DMS53 treated with DMSO at 0.1 percent for 48 hours (cell line): ENCODE results near the gene IL24.

Source experiments
- DNase-seq: peaks from one replicate; lab custom pipeline; 2025; ENCODE audit not compliant: unreplicated experiment; lab: John Stamatoyannopoulos, UW

IL24 gene

DNA sequence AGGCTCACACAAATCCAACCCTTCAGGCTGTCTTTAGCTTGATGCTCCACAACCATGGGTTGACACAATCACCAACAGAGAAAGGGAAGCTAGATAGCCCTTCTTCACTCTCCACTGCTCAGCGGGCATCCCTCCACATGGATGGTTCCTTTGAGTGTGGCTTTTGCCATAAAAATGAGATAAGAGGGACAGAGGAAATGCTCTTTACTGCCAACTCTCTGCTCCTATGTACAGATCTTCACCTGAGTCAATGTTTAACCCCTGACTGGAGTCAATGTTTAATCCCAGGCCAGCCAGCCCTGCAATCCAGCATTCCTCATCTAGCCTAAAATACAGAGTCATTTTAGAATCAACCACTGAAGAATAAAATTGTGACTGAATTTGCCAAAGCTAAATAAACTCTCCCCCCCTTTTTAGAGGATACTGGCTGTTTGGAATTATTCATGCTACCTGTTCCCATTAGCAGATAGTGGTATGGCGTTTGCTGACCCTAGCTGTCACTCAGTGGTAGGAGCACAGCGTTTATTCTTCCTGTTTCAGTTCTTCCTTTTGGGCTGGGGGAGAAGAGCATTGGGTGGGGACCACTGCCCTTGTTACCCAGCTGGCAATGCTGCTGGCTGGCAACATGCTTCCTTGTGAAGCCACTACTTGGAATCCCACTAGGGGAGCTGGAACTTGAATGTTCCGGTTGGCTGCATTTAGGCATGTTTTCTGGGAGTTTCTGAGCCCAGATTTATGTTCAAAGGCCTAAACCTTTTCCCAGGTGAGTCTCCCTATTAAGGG is 54.3 kb downstream of the IL24 start:
- peak; percentile 78 for DNase-seq

DNA sequence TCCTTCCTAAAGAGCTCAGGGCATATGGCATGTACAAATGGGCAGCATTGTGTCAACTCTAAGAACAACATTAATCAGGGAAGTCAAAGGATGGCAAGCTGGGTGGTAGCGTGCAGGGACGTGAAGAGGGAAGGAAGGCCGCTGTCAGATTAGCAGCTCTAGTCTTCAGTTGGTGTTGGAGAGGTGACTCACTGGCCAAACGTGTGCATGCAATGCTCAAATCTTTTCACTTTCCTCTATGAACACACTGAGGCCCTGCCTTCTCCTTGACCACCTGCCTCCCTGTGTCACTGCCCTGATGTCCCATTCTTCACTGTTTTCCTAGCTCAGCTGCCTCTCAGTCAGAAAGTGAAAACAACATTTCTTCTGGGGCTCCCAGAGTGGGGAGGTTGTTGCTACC is 54.9 kb downstream of the IL24 start:
- DNase-seq: peak; percentile 88

DNA sequence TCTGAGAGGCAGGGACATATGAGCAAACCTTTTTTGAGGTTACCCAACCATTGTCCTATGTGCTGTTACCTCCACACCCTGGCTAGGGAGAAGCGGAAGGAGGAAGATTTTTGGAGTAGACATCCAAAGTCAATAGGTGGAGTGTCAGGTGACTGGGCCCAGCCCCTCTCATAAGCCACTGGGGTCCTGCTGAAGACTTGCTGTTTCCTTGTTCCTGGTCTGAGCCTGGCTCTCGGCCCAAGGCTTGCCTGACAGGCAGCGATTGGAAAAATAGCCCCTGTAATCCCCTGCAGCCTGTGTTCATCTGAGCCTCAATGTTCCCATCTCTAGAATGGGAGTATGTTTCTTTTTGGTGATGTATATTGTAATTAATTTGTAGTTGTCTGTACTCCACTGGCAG is 55.9 kb downstream of the IL24 start:
- DNase-seq: no peak

DNA sequence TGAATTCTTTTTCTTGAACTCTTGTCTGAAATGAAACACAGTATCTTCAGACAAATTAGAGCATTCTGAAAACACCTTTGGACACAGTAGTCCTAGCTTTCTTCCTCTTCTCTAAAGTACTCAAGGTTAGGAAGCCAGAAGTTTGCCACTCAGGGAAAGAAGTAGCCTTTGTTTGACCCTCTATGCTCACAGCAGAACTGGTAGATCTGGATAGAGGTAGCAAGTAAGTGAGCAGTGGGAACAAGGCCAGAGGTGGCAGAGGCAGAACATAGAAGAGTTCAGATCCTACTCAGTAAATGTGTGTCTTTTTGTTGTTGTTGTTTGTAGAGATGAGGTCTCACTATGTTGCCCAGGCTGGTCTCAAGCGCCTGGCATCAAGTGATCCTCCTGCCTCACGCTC is 56.4 kb downstream of the IL24 start:
- no peak for DNase-seq
